GM23338 (cell line): ENCODE data around the gene SRGAP1. TPM values are rescaled to one million over a fixed set of nuclear protein-coding genes. Genes with fewer than 3 reads are reported as not detected.

Experiments
- ATAC-seq: fragments of 200-7000 bp; cut with Tn5 transposase; 3 replicates; pipeline ENCODE4 v1.9.1; 2020
- DNase-seq: peaks from one replicate; pipeline ENCODE4 v3.0.0-alpha.2; 2015; ENCODE audit warnings: low spot score
- H2AFZ ChIP-seq: fragments of 200-600 bp; sonication (generic); 2 replicates; pipeline ENCODE4 v1.8.0; 2016; ENCODE audit warnings: antibody characterized with exemption, mild to moderate bottlenecking, moderate library complexity
- H3F3A ChIP-seq: fragments of 200-600 bp; sonication (generic); replicated peaks from 2 replicates; pipeline ENCODE4 v1.8.0; 2017; ENCODE audit warnings: antibody characterized with exemption, mixed run types, low read depth
- H3K27ac ChIP-seq: fragments of 200-600 bp; sonication (generic); 2 replicates; pipeline ENCODE4 v1.6.1; 2016; ENCODE audit warnings: low read depth
- H3K27me3 ChIP-seq: fragments of 200-600 bp; sonication (generic); 2 replicates; pipeline ENCODE4 v1.8.0; 2016; ENCODE audit warnings: mild to moderate bottlenecking, mixed run types, moderate library complexity; ENCODE audit not compliant: insufficient read depth
- H3K36me3 ChIP-seq: fragments of 200-600 bp; sonication (generic); 2 replicates; pipeline ENCODE4 v1.8.0; 2016; ENCODE audit warnings: mild to moderate bottlenecking; ENCODE audit not compliant: insufficient read depth
- H3K4me1 ChIP-seq: fragments of 200-600 bp; sonication (generic); 2 replicates; pipeline ENCODE4 v1.8.0; 2016; ENCODE audit warnings: mild to moderate bottlenecking, moderate library complexity; ENCODE audit not compliant: insufficient read depth
- H3K4me2 ChIP-seq: fragments of 200-600 bp; sonication (generic); 2 replicates; pipeline ENCODE4 v1.7.1; 2017; ENCODE audit warnings: mixed run types
- H3K4me3 ChIP-seq: fragments of 200-600 bp; sonication (generic); 2 replicates; pipeline ENCODE4 v1.6.1; 2016; ENCODE audit warnings: mixed run types
- H3K79me2 ChIP-seq: fragments of 200-600 bp; sonication (generic); replicated peaks from 2 replicates; pipeline ENCODE4 v1.8.0; 2017; ENCODE audit warnings: mild to moderate bottlenecking; ENCODE audit not compliant: insufficient read depth
- H3K9me2 ChIP-seq: fragments of 200-600 bp; sonication (generic); 2 replicates; pipeline ENCODE4 v1.8.0; 2017; ENCODE audit not compliant: insufficient read depth
- H4K20me1 ChIP-seq: fragments of 200-600 bp; sonication (generic); replicated peaks from 2 replicates; pipeline ENCODE4 v1.8.0; 2017; ENCODE audit warnings: mild to moderate bottlenecking; ENCODE audit not compliant: insufficient read depth
- H3K27ac Mint-ChIP-seq: 2 replicates; pipeline ENCODE4 v1.8.0; 2020; ENCODE audit warnings: inconsistent platforms, mild to moderate bottlenecking, moderate library complexity, mixed read lengths
- H3K27me3 Mint-ChIP-seq: 3 replicates; pipeline ENCODE4 v1.8.0; 2022; ENCODE audit warnings: low read depth, mild to moderate bottlenecking, moderate library complexity, mixed read lengths, inconsistent platforms; ENCODE audit not compliant: insufficient read depth, poor library complexity
- H3K36me3 Mint-ChIP-seq: 3 replicates; pipeline ENCODE4 v1.8.0; 2021; ENCODE audit warnings: low read depth, mild to moderate bottlenecking, inconsistent platforms, moderate library complexity, mixed read lengths
- H3K4me1 Mint-ChIP-seq: 3 replicates; pipeline ENCODE4 v1.8.0; 2020; ENCODE audit warnings: mild to moderate bottlenecking, inconsistent platforms, mixed read lengths
- H3K4me3 Mint-ChIP-seq: 3 replicates; pipeline ENCODE4 v1.8.0; 2021; ENCODE audit warnings: moderate library complexity, mild to moderate bottlenecking, inconsistent platforms, mixed read lengths
- H3K9me3 Mint-ChIP-seq: 3 replicates; pipeline ENCODE4 v1.8.0; 2020; ENCODE audit warnings: moderate library complexity, mild to moderate bottlenecking, inconsistent platforms, mixed read lengths
- CREB1 ChIP-seq: fragments of 250-450 bp; sonication (Bioruptor Pico); IDR thresholded peaks from 2 replicates; pipeline ENCODE4 v1.5.0; 2020; ENCODE audit warnings: low read depth, mild to moderate bottlenecking, moderate library complexity
- CTCF ChIP-seq, 2 experiments: fragments of 200-600 bp in 1 of 2; sonication (generic) in 1 of 2; conservative IDR thresholded peaks; 2 replicates each; pipeline versions ENCODE4 v1.5.1 to v1.6.1; 2016 to 2017; ENCODE audit warnings: antibody characterized with exemption in 2 of 2, low read depth in 2 of 2, mild to moderate bottlenecking in 2 of 2, moderate library complexity in 1 of 2
- ETS1 ChIP-seq: IDR thresholded peaks from 2 replicates; pipeline ENCODE4 v1.6.1; 2016; ENCODE audit warnings: antibody characterized with exemption
- EZH2phosphoT487 ChIP-seq: fragments of 200-600 bp; sonication (generic); IDR thresholded peaks from one replicate; pipeline ENCODE4 v1.8.1; 2018; ENCODE audit warnings: antibody characterized with exemption; ENCODE audit not compliant: unreplicated experiment
- JUNB ChIP-seq: IDR thresholded peaks from one replicate; pipeline ENCODE4 v1.6.1; 2016; ENCODE audit warnings: antibody characterized with exemption; ENCODE audit not compliant: unreplicated experiment
- NANOG ChIP-seq: IDR thresholded peaks from 2 replicates; pipeline ENCODE4 v1.6.1; 2016; ENCODE audit warnings: antibody characterized with exemption, borderline replicate concordance
- POLR2AphosphoS5 ChIP-seq: IDR thresholded peaks from 2 replicates; pipeline ENCODE4 v1.6.1; 2016; ENCODE audit warnings: antibody characterized with exemption, low read depth
- STAT1 ChIP-seq: IDR thresholded peaks from one replicate; pipeline ENCODE4 v1.6.1; 2016; ENCODE audit warnings: antibody characterized with exemption; ENCODE audit not compliant: unreplicated experiment
- ZNF114 ChIP-seq: fragments of 250-450 bp; sonication (Bioruptor Pico); IDR thresholded peaks from 2 replicates; pipeline ENCODE4 v1.5.0; 2020; ENCODE audit warnings: mild to moderate bottlenecking, moderate library complexity
- ZNF331 ChIP-seq: fragments of 250-450 bp; sonication (Bioruptor Pico); IDR thresholded peaks from 2 replicates; pipeline ENCODE4 v1.5.0; 2020; ENCODE audit warnings: low read depth, mild to moderate bottlenecking, moderate library complexity
- ZNF462 ChIP-seq: fragments of 250-450 bp; sonication (Bioruptor Pico); IDR thresholded peaks from 2 replicates; pipeline ENCODE4 v1.5.0; 2020; ENCODE audit warnings: mild to moderate bottlenecking, moderate library complexity
- polyA plus RNA-seq: library from polyadenylated mRNA; unstranded; fragments of >200 nt; fragmentation: Nextera tagmentation; extraction: Ambion mirVana; gene quantifications from 2 replicates; pipeline ENCODE4 v1.2.1, GENCODE V29; 2016
- total RNA-seq: library from RNA; depleted of rRNA; stranded (reverse); fragments of >200 nt; shearing (Covaris generic); gene quantifications from 2 replicates; pipeline ENCODE4 v1.2.3, GENCODE V29; 2014
- TF ChIP-seq, protein P1 (sequence below): IDR thresholded peaks from one replicate; pipeline ENCODE4 v1.6.1; 2018; ENCODE audit warnings: antibody characterized with exemption; ENCODE audit not compliant: unreplicated experiment

SRGAP1 gene
- total and polyA plus RNA-seq, 2 experiments from 2014 or later = 6.1 to 8.1 TPM

GRCh38 chr12:63915105-63915800 is 70.8 kb downstream of the SRGAP1 start:
- no peak for ATAC-seq
- no peaks in the 10 kb centered on the region; the same call in 1 of the 2 replicates for H3K79me2 ChIP-seq

More at GRCh38 chr12:63915105-63915800, 70.8 kb downstream of the SRGAP1 start:
- no peaks in the 10 kb centered on the region for H3K9me3 Mint-ChIP-seq
- peaks cover 5% of the 10 kb centered on the region; the same call in 1 of the 2 replicates for H3K9me2 ChIP-seq
- no peaks in the 10 kb centered on the region for H3K36me3 Mint-ChIP-seq
- H3K27me3 Mint-ChIP-seq = no peaks in the 10 kb centered on the region
- no peak overlapping the region for H3K4me3 Mint-ChIP-seq
- peaks cover 20% of the 10 kb centered on the region for H3K4me1 Mint-ChIP-seq
- H3K27me3 ChIP-seq = no peaks in the 10 kb centered on the region
- H3K36me3 ChIP-seq = no peaks in the 10 kb centered on the region
- TF ChIP-seq NANOG (no peak), EZH2phosphoT487 (no peak), CREB1 (no peak), ZNF331 (CRISPR knock-in tag) (no peak), ZNF114 (CRISPR knock-in tag) (no peak), STAT1 (no peak), ZNF462 (no peak), POLR2AphosphoS5 (no peak), JUNB (no peak), CTCF (conservative IDR thresholded peaks at IDR 0.05; ENCODE audit: low read depth in 2 of 2) (no peak), ETS1 (no peak)
- TF ChIP-seq, protein P1, sequence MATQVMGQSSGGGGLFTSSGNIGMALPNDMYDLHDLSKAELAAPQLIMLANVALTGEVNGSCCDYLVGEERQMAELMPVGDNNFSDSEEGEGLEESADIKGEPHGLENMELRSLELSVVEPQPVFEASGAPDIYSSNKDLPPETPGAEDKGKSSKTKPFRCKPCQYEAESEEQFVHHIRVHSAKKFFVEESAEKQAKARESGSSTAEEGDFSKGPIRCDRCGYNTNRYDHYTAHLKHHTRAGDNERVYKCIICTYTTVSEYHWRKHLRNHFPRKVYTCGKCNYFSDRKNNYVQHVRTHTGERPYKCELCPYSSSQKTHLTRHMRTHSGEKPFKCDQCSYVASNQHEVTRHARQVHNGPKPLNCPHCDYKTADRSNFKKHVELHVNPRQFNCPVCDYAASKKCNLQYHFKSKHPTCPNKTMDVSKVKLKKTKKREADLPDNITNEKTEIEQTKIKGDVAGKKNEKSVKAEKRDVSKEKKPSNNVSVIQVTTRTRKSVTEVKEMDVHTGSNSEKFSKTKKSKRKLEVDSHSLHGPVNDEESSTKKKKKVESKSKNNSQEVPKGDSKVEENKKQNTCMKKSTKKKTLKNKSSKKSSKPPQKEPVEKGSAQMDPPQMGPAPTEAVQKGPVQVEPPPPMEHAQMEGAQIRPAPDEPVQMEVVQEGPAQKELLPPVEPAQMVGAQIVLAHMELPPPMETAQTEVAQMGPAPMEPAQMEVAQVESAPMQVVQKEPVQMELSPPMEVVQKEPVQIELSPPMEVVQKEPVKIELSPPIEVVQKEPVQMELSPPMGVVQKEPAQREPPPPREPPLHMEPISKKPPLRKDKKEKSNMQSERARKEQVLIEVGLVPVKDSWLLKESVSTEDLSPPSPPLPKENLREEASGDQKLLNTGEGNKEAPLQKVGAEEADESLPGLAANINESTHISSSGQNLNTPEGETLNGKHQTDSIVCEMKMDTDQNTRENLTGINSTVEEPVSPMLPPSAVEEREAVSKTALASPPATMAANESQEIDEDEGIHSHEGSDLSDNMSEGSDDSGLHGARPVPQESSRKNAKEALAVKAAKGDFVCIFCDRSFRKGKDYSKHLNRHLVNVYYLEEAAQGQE = no peak
- no peaks in the 10 kb centered on the region for H3F3A ChIP-seq
- H3K4me1 ChIP-seq = peaks cover 14% of the 10 kb centered on the region
- no peak overlapping the region for H3K27ac ChIP-seq
- H3K27ac Mint-ChIP-seq = no peak overlapping the region; the same call in 1 of the 2 replicates
- H3K4me3 ChIP-seq = no peak overlapping the region
- no peak for DNase-seq
- H4K20me1 ChIP-seq = no peaks in the 10 kb centered on the region
- H3K4me2 ChIP-seq = no peak overlapping the region
- H2AFZ ChIP-seq = no peak overlapping the region
